ENCODE data around the gene MSLN. TPM values are rescaled to one million over a fixed set of nuclear protein-coding genes. Genes with fewer than 3 reads are reported as not detected.

Gene MSLN
- total RNA-seq, 2 experiments from 2014 or later, result not detected

DNA sequence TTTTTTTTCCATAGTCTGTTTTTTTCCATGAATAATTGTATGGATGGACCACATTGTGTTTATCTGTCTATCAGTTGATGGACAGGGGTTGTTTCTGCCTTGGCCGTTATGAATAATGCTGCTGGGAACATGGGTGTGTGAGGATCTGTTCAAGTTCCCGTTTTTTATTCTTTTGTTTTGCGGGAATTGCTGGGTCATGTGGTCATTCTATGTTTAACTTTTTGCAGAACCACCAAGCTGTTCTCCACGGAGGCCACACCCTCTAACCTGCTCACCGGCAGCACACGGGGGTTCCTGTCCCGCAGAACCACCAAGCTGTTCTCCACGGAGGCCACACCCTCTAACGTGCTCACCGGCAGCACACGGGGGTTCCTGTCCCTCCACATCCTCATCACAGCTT is 5.9 kb upstream of the MSLN start:
- Mint-ChIP-seq H3K9me3 (peaks cover 2% of the 10 kb centered on the region), H3K4me1 (ENCODE audit: low read depth) (peaks cover 1% of the 10 kb centered on the region), H3K27me3 (ENCODE audit: low read depth) (peaks cover 4% of the 10 kb centered on the region), H3K36me3 (ENCODE audit: low read depth) (no peaks in the 10 kb centered on the region), H3K27ac (no peak overlapping the region), H3K4me3 (no peak overlapping the region)
- CTCF ChIA-PET, result interaction anchor here (0.6 kb wide), 1 partner anchor 66 kb away, joined by 4 read pairs; no protein-coding TSS in a partner anchor
- intact Hi-C loops (cut with micrococcal nuclease), result no loop called here
- no peak for DNase-seq

GRCh38 chr16:756428-756827 is 4.1 kb upstream of the MSLN start:
- peaks cover 1% of the 10 kb centered on the region for H3K4me1 Mint-ChIP-seq (ENCODE audit: low read depth)
- no peak overlapping the region for H3K27ac Mint-ChIP-seq
- DNase-seq, result no peak
- H3K9me3 Mint-ChIP-seq, result peaks cover 2% of the 10 kb centered on the region
- no peaks in the 10 kb centered on the region for H3K36me3 Mint-ChIP-seq (ENCODE audit: low read depth)
- CTCF ChIA-PET, result interaction anchor here (0.7 to 1.3 kb wide), 2 partner anchors 44 to 735 kb away, joined by 3 to 5 read pairs; no protein-coding TSS in a partner anchor
- H3K27me3 Mint-ChIP-seq (ENCODE audit: low read depth), result peaks cover 4% of the 10 kb centered on the region
- intact Hi-C loops (cut with micrococcal nuclease), result no loop called here
- no peak overlapping the region for H3K4me3 Mint-ChIP-seq

DNA sequence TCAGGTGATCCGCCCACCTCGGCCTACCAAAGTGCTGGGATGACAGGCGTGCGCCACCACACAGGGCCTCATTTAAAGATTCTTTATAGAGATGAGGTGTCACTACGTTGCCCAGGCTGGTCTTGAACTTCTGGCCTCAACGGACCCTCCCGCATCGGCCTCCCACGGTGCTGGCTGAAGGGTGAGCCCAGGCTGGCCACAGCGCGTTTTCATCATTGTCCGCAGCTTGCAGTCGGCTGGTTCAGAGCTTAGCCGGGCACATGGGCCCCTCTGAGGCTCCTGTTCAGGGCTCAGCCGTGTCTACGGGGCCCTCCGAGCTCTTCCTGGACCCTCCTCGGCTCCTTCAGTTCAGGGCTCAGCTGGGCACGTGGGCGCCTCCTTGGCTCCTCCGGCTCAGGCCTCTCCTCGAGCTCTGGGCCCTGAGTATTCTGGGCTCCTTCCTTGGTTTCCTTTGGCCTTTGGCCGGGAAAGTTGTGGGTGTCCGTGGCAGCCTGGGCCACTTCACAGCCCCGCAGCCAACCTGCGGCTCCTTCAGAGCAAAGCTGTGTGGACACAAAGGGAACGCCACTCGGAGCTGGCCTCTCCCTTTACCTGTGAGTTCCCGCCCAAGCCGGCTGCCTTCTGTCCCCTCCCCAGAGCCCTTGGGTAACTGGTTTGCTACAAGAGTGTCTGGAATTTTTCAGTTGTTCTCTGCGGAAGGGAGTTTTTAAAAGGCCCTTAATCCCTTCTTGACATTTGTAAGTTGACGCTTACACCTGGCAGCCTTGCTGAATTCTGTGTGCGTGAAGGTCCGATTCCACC is 1.2 kb upstream of the MSLN start:
- Mint-ChIP-seq H3K9me3 (peaks cover 2% of the 10 kb centered on the region), H3K27me3 (ENCODE audit: low read depth) (peaks cover 4% of the 10 kb centered on the region), H3K27ac (no peak overlapping the region), H3K36me3 (ENCODE audit: low read depth) (no peaks in the 10 kb centered on the region), H3K4me1 (ENCODE audit: low read depth) (peaks cover 1% of the 10 kb centered on the region), H3K4me3 (no peak overlapping the region)
- intact Hi-C loops (cut with micrococcal nuclease), result no loop called here
- no peak for DNase-seq
- CTCF ChIA-PET, result no interaction called here

- H3K9me3 Mint-ChIP-seq, result peaks cover 2% of the 10 kb centered on the region
- no peak overlapping the region for H3K4me3 Mint-ChIP-seq
- H3K27ac Mint-ChIP-seq, result no peak overlapping the region
- no peaks in the 10 kb centered on the region for H3K4me1 Mint-ChIP-seq (ENCODE audit: low read depth)
- no peaks in the 10 kb centered on the region for H3K36me3 Mint-ChIP-seq (ENCODE audit: low read depth)
- intact Hi-C loops (cut with micrococcal nuclease), result no loop called here
- no peak for DNase-seq
- H3K27me3 Mint-ChIP-seq (ENCODE audit: low read depth), result peaks cover 4% of the 10 kb centered on the region
- CTCF ChIA-PET, result no interaction called here
Measured at GRCh38 chr16:760065-760464, 469 bp upstream of the MSLN start.

DNA sequence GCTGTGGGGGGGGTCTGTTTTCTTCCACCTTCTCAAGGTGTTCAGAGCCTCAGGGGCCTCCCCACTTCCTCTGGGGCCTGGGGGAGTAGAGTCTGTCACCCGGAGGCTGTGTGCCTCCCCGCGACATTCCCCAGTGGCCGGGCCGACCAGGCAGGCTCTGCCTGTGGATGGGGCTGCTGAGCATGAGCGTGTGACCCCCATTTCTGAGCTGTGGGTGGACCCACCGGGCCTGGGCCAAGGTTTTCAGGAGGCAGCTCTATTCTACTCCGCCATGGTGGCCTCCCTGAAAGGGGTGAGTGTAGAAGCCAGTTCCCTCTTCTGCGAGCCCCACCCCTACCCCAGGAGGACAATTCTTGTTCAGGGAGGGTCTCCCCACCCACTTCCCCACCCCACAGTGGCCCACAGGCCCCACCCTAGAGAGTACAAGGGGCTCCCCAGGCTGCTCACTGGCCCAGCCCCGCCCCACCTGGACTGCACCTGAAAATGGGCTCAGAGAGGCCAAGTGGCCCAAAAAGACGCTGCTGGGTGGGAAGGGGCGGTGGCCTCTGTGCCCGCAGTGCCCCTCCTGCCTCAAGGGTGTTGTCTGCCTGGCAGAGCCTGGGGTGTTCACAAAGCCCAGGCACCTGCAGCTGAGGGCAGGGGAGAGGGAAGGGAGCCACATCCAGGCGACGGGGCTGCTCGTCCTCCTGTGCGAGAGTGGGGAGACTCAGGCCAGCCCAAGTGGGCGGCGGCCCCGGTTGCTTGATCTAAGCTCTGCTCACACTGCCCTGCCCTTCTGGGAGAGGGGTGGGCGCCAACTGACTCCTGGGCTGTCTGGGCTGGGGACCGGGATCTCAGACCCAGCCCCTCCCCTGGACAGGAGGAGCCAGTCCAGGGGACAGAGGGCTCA is 1.3 kb downstream of the MSLN start:
- intact Hi-C loops (cut with micrococcal nuclease), result no loop called here
- DNase-seq, result no peak
- no peak overlapping the region for H3K4me3 Mint-ChIP-seq
- peaks cover 4% of the 10 kb centered on the region for H3K27me3 Mint-ChIP-seq (ENCODE audit: low read depth)
- no peaks in the 10 kb centered on the region for H3K4me1 Mint-ChIP-seq (ENCODE audit: low read depth)
- H3K9me3 Mint-ChIP-seq, result no peaks in the 10 kb centered on the region
- no peaks in the 10 kb centered on the region for H3K36me3 Mint-ChIP-seq (ENCODE audit: low read depth)
- CTCF ChIA-PET, result interaction anchor here (0.6 kb wide), 1 partner anchor 411 kb away, joined by 4 read pairs; no protein-coding TSS in a partner anchor
- H3K27ac Mint-ChIP-seq, result no peak overlapping the region

DNA sequence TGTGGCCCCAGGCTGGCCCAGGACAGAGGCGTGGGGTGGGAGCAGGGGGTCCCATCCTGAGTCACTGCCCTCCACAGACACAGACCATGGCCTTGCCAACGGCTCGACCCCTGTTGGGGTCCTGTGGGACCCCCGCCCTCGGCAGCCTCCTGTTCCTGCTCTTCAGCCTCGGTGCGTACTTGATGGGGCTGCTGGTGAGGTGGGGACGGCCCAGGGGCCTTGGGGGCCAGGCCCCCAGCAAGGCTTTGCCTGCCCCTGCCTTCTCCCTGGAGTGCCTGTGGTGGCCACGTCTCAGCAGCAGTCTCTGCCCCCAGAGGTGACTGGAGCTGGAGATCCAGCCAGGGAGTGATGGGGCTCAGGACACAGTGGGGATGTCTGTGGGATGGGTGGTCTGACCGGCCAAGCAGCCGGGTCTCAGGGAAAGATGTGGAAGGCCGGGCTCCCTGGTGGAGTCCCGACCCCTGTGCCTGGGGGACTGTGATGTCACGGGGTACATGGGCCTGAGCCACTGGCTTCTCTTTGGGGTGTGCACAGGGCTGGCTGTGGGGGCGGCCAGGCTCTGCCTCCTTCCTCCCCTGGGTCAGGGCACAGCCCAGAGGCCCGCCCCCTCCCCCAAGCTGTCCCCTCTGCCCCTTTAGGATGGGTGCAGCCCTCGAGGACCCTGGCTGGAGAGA is 2.2 kb downstream of the MSLN start:
- H3K27ac Mint-ChIP-seq, result no peak overlapping the region
- CTCF ChIA-PET, result no interaction called here
- no peak for DNase-seq
- no peaks in the 10 kb centered on the region for H3K36me3 Mint-ChIP-seq (ENCODE audit: low read depth)
- intact Hi-C loops (cut with micrococcal nuclease), result no loop called here
- H3K4me1 Mint-ChIP-seq (ENCODE audit: low read depth), result no peaks in the 10 kb centered on the region
- H3K27me3 Mint-ChIP-seq (ENCODE audit: low read depth), result peaks cover 2% of the 10 kb centered on the region
- H3K9me3 Mint-ChIP-seq, result no peaks in the 10 kb centered on the region
- H3K4me3 Mint-ChIP-seq, result no peak overlapping the region

GRCh38 chr16:763369-764183 is 3.0 kb downstream of the MSLN start:
- Mint-ChIP-seq H3K9me3 (no peaks in the 10 kb centered on the region), H3K36me3 (ENCODE audit: low read depth) (no peaks in the 10 kb centered on the region), H3K27ac (no peak overlapping the region), H3K4me1 (ENCODE audit: low read depth) (no peaks in the 10 kb centered on the region), H3K4me3 (no peak overlapping the region), H3K27me3 (ENCODE audit: low read depth) (no peaks in the 10 kb centered on the region)
- no peak for DNase-seq
- CTCF ChIA-PET, result no interaction called here
- intact Hi-C loops (cut with micrococcal nuclease), result no loop called here

- H3K36me3 Mint-ChIP-seq (ENCODE audit: low read depth), result no peaks in the 10 kb centered on the region
- intact Hi-C loops (cut with micrococcal nuclease), result no loop called here
- no peaks in the 10 kb centered on the region for H3K9me3 Mint-ChIP-seq
- no peak for DNase-seq
- H3K4me1 Mint-ChIP-seq (ENCODE audit: low read depth), result no peaks in the 10 kb centered on the region
- CTCF ChIA-PET, result no interaction called here
- H3K27me3 Mint-ChIP-seq (ENCODE audit: low read depth), result no peaks in the 10 kb centered on the region
- no peak overlapping the region for H3K27ac Mint-ChIP-seq
- no peak overlapping the region for H3K4me3 Mint-ChIP-seq
Measured at GRCh38 chr16:764184-764750, 3.7 kb downstream of the MSLN start.

DNA sequence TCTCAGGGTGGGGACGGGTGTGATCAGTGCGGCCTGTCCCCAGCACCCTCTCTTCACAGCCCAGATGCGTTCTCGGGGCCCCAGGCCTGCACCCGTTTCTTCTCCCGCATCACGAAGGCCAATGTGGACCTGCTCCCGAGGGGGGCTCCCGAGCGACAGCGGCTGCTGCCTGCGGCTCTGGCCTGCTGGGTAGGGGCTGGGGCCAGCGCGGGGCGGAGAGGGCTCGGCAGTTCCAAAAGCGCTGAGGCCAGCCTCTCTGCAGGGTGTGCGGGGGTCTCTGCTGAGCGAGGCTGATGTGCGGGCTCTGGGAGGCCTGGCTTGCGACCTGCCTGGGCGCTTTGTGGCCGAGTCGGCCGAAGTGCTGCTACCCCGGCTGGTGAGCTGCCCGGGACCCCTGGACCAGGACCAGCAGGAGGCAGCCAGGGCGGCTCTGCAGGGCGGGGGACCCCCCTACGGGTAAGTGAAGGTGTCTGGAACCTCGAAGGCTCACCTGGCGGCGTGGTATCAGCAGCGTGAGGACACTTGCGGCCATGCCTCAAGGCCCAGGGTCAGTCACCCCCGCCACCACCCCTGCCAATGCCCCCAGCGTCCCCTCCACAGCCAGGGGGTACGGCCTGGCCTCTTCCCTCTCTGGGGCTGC is 4.4 kb downstream of the MSLN start:
- Mint-ChIP-seq H3K27ac (no peak overlapping the region), H3K4me1 (ENCODE audit: low read depth) (no peaks in the 10 kb centered on the region), H3K27me3 (ENCODE audit: low read depth) (no peaks in the 10 kb centered on the region), H3K36me3 (ENCODE audit: low read depth) (no peaks in the 10 kb centered on the region), H3K4me3 (no peak overlapping the region), H3K9me3 (no peaks in the 10 kb centered on the region)
- CTCF ChIA-PET, result no interaction called here
- intact Hi-C loops (cut with micrococcal nuclease), result no loop called here
- DNase-seq, result no peak

DNA sequence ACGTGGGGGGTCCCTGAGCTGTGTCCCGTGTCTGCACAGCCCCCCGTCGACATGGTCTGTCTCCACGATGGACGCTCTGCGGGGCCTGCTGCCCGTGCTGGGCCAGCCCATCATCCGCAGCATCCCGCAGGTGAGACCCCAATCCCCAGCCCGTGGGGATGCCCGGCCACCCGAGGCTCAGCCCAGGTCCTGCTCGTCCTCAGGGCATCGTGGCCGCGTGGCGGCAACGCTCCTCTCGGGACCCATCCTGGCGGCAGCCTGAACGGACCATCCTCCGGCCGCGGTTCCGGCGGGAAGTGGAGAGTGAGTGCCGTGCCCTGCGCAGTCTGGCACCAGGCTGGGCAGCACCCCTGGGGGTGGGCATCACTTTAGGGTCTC is 4.9 kb downstream of the MSLN start:
- DNase-seq, result no peak
- H3K36me3 Mint-ChIP-seq (ENCODE audit: low read depth), result no peaks in the 10 kb centered on the region
- no peaks in the 10 kb centered on the region for H3K4me1 Mint-ChIP-seq (ENCODE audit: low read depth)
- H3K4me3 Mint-ChIP-seq, result no peak overlapping the region
- H3K9me3 Mint-ChIP-seq, result no peaks in the 10 kb centered on the region
- H3K27me3 Mint-ChIP-seq (ENCODE audit: low read depth), result no peaks in the 10 kb centered on the region
- no peak overlapping the region for H3K27ac Mint-ChIP-seq
- intact Hi-C loops (cut with micrococcal nuclease), result no loop called here
- CTCF ChIA-PET, result interaction anchor here (1.0 kb wide), 1 partner anchor 15 kb away, joined by 3 read pairs; no protein-coding TSS in a partner anchor
